Stimulated activated CD8-positive, alpha-beta memory T cell treated with anti-CD3 and anti-CD28 coated beads, Interleukin-7, amount 100 ng/mL, for 24 hours (primary cell): ENCODE results near the gene GTSE1.

Source experiments
- DNase-seq: peaks from one replicate; pipeline ENCODE4 v3.0.0-alpha.2; 2020; ENCODE audit warnings: low read depth

The GTSE1 gene

GRCh38 chr22:46380069-46380468 lies 83.4 kb downstream of the GTSE1 start:
- DNase-seq = no peak
